ENCODE measurements around the gene COX4I1. TPM values are rescaled to one million over a fixed set of nuclear protein-coding genes. Genes with fewer than 3 reads are reported as not detected.

The COX4I1 gene
- total and polyA plus RNA-seq, 7 donors = 627 to 1,800 (median 1,031) TPM

GRCh38 chr16:85832570-85833218 is 33.2 kb downstream of the COX4I1 start:
- Histone ChIP-seq H3K9me3 (no peaks in the 10 kb centered on the region), H3K4me1 (no peaks in the 10 kb centered on the region), H3K36me3 (ENCODE audit: insufficient read depth in 1 of 2, low read depth in 1 of 2) (no peaks in the 10 kb centered on the region), H3K27me3 (ENCODE audit: insufficient read depth in 3 of 3, low read length in 2 of 3) (peaks cover 0 to 57% (median 17%) of the 10 kb centered on the region in 3 donors), H3K27ac (no peak overlapping the region), H3K4me3 (no peak overlapping the region)
- no peak for TF ChIP-seq CTCF (IDR thresholded peaks at IDR 0.05)
- WGBS, 3 donors = 70 to 73% (median 71%) methylated on average over 21 of the region's 21 CpGs
- intact Hi-C loops (cut with DNase I) = no loop called here
- ATAC-seq (no peak), DNase-seq (no peak)

- Histone ChIP-seq H3K4me1 (no peaks in the 10 kb centered on the region), H3K27me3 (ENCODE audit: insufficient read depth in 3 of 3, low read length in 2 of 3) (peaks cover 0 to 59% (median 19%) of the 10 kb centered on the region in 3 donors), H3K9me3 (no peaks in the 10 kb centered on the region), H3K36me3 (ENCODE audit: insufficient read depth in 1 of 2, low read depth in 1 of 2) (no peaks in the 10 kb centered on the region), H3K27ac (no peak overlapping the region), H3K4me3 (no peak overlapping the region)
- DNase-seq (no peak), ATAC-seq (no peak)
- intact Hi-C loops (cut with DNase I) = no loop called here
- TF ChIP-seq CTCF (IDR thresholded peaks at IDR 0.05) = no peak
- 54 to 67% (median 67%) methylated on average over 22 of the region's 22 CpGs for WGBS, 3 donors
These were observed 33.9 kb downstream of the COX4I1 start for GRCh38 chr16:85833219-85833920.

GRCh38 chr16:85834741-85835140 is 35.2 kb downstream of the COX4I1 start:
- H3K9me3 ChIP-seq = no peaks in the 10 kb centered on the region
- WGBS, 3 donors = 82 to 89% (median 85%) methylated on average over 5 of the region's 5 CpGs
- DNase-seq = no peak
- no peak overlapping the region for H3K27ac ChIP-seq
- intact Hi-C loops (cut with DNase I) = no loop called here
- H3K36me3 ChIP-seq (ENCODE audit: insufficient read depth in 1 of 2, low read depth in 1 of 2) = no peaks in the 10 kb centered on the region
- H3K4me1 ChIP-seq = no peaks in the 10 kb centered on the region
- no peak for TF ChIP-seq CTCF (IDR thresholded peaks at IDR 0.05)
- peaks cover 0 to 52% (median 17%) of the 10 kb centered on the region in 3 donors for H3K27me3 ChIP-seq (ENCODE audit: insufficient read depth in 3 of 3, low read length in 2 of 3)
- no peak overlapping the region for H3K4me3 ChIP-seq
- ATAC-seq = no peak

GRCh38 chr16:85835227-85835751 is 35.8 kb downstream of the COX4I1 start:
- no peaks in the 10 kb centered on the region for H3K4me1 ChIP-seq
- ATAC-seq (no peak), DNase-seq (no peak)
- peaks cover 0 to 46% (median 15%) of the 10 kb centered on the region in 3 donors for H3K27me3 ChIP-seq (ENCODE audit: insufficient read depth in 3 of 3, low read length in 2 of 3)
- intact Hi-C loops (cut with DNase I) = no loop called here
- 68 to 72% (median 69%) methylated on average over 21 of the region's 21 CpGs for WGBS, 3 donors
- H3K4me3 ChIP-seq = no peak overlapping the region
- no peak overlapping the region for H3K27ac ChIP-seq
- no peaks in the 10 kb centered on the region for H3K36me3 ChIP-seq (ENCODE audit: insufficient read depth in 1 of 2, low read depth in 1 of 2)
- no peak for TF ChIP-seq CTCF (IDR thresholded peaks at IDR 0.05)
- H3K9me3 ChIP-seq = no peaks in the 10 kb centered on the region
